Activated gamma-delta T cell (primary cell): Measurements from ENCODE around the gene CHST11.

ENCODE experiments used
- DNase-seq: peaks from one replicate; lab custom pipeline; 2025; lab: John Stamatoyannopoulos, UW

Gene CHST11

GRCh38 chr12:104719700-104720338 lies 263.1 kb downstream of the CHST11 start:
- no peak for DNase-seq

GRCh38 chr12:104720339-104721038 lies 263.7 kb downstream of the CHST11 start:
- no peak for DNase-seq

- DNase-seq, result no peak
Measured at GRCh38 chr12:104721039-104721405, 264.3 kb downstream of the CHST11 start.

- DNase-seq, result no peak
Measured at GRCh38 chr12:104721936-104722335, 265.2 kb downstream of the CHST11 start.

- DNase-seq, result no peak
Measured at GRCh38 chr12:104722601-104723534, 266.1 kb downstream of the CHST11 start.

GRCh38 chr12:104723895-104724294 lies 267.1 kb downstream of the CHST11 start:
- DNase-seq, result no peak

- no peak for DNase-seq
Measured at GRCh38 chr12:104724992-104725585, 268.3 kb downstream of the CHST11 start.

- no peak for DNase-seq
Measured at GRCh38 chr12:104725610-104726009, 268.9 kb downstream of the CHST11 start.

- no peak for DNase-seq
Measured at GRCh38 chr12:104727726-104728465, 271.1 kb downstream of the CHST11 start.

GRCh38 chr12:104729091-104729490 lies 272.3 kb downstream of the CHST11 start:
- DNase-seq, result no peak

GRCh38 chr12:104729610-104730446 lies 273.1 kb downstream of the CHST11 start:
- DNase-seq, result no peak

- no peak for DNase-seq
Measured at GRCh38 chr12:104730763-104731162, 274.0 kb downstream of the CHST11 start.

- no peak for DNase-seq
Measured at GRCh38 chr12:104733717-104734175, 277.0 kb downstream of the CHST11 start.

GRCh38 chr12:104734541-104735095 lies 277.9 kb downstream of the CHST11 start:
- no peak for DNase-seq

GRCh38 chr12:104735801-104736200 lies 279.1 kb downstream of the CHST11 start:
- DNase-seq, result no peak

- no peak for DNase-seq
Measured at GRCh38 chr12:104736307-104736706, 279.6 kb downstream of the CHST11 start.

- DNase-seq, result no peak
Measured at GRCh38 chr12:104737113-104737512, 280.4 kb downstream of the CHST11 start.

- no peak for DNase-seq
Measured at GRCh38 chr12:104737791-104738301, 281.1 kb downstream of the CHST11 start.

- DNase-seq, result no peak
Measured at GRCh38 chr12:104738331-104738730, 281.6 kb downstream of the CHST11 start.
